HG02981 (cell line): ENCODE data around the gene SHISA9.
"Not testable (repeated sequence)": the region's sequence is repeated elsewhere in the genome, so short reads cannot be mapped to it uniquely, and the experiment has no call there.

ENCODE experiments used
- ATAC-seq: cut with Tn5 transposase; IDR thresholded peaks from one replicate; pipeline ENCODE4 v1.9.1; 2021; ENCODE audit warnings: mild to moderate bottlenecking, moderate library complexity; ENCODE audit not compliant: unreplicated experiment

SHISA9 gene

DNA sequence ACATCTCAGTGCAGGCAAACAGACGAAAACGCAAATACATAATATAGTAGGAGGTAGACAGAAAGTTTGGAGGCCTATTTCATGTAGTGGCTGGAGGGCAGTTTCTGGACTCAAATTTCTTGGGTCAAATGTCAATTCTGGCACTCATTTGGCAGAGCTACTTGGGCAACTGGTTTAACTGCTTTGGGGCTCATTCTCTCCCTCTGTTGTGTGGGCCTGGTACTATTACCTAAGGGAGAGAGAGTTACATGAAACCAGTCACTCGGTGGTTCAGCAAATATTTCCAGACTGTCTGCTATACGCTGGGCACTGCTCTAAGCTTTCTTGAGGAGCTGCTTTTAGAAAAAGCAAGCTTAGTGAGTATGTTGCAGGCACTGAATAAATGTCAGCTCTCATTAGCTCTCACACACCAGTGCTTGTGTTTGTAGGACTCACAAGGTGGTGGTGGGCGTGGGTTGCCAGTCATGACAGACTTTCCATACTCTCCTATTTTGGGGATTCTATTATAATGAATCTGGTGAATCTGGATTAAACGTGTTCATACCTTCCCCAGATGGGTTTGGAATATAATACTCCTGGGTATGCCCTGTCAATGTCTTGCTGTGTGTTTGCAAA is 1.8 kb upstream of the SHISA9 start:
- no peak for ATAC-seq

DNA sequence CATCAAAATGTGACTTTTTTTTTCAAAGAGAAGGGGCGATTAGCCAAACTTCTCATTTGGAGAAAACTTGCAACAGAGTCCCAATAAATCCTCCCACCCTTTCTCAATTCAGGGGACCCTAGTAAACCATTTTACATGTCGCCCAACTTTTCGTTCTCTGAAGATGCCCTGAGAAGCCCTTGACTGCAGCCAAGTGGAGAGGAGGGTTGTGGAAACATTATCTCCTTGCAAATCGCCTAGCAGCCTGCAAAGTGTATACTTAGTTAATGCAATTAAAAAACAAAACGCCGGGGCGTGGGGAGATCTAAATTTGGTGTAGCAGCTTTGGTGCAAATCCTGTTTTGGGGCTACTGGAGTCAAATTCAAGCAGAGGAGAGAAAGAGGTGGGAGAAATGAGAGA is 1.2 kb upstream of the SHISA9 start:
- no peak for ATAC-seq

DNA sequence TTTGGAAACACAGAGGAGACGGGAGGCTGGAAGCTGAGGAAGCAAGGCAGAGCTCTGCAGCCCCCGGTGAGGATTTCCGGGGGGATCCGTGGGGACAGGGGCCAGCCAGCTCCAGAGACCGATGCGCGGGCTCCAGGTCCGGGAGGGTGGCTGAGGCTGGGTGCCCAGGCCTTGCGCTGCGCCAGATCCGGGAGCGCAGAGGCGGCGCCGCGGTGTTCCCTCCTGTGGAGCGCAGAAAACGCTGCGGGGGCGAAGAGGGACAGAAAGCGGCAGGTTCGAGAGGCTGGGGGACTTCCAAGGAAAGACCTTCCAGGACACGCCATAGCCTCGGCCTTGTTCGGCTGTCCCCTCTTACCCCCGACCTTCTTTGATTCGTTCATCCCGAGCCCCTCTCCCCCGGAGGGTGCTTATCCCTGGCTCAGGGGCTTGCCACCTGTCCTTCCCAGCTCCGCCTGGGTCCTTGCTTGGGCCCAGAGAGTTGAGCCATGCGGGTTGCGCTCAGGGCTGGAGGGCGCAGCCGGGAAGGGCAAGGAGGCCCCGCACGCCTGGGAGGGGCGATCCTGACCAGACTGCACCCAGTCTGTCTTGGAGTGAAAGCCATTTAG is 697 bp upstream of the SHISA9 start:
- ATAC-seq = no peak

DNA sequence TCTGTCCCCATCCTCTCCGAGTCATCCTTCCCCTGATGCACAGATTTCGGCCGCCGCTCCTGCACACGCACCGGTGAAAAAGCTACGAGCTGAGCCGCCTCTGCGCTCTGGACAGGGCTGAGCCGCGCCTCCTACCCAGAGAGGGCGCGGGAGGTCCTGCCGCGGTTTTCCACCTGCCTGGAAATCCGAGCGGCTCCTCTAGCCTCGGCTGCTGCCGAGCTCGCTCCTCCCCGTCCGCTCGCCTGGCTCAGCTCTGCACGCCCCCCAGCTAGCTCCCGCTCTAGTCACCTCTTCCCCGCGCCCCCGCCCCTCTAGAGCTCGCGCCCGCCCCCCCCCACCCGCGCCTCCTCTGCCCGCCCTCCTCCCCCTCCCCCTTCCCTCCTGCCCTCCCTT is 198 bp upstream of the SHISA9 start:
- no peak for ATAC-seq

DNA sequence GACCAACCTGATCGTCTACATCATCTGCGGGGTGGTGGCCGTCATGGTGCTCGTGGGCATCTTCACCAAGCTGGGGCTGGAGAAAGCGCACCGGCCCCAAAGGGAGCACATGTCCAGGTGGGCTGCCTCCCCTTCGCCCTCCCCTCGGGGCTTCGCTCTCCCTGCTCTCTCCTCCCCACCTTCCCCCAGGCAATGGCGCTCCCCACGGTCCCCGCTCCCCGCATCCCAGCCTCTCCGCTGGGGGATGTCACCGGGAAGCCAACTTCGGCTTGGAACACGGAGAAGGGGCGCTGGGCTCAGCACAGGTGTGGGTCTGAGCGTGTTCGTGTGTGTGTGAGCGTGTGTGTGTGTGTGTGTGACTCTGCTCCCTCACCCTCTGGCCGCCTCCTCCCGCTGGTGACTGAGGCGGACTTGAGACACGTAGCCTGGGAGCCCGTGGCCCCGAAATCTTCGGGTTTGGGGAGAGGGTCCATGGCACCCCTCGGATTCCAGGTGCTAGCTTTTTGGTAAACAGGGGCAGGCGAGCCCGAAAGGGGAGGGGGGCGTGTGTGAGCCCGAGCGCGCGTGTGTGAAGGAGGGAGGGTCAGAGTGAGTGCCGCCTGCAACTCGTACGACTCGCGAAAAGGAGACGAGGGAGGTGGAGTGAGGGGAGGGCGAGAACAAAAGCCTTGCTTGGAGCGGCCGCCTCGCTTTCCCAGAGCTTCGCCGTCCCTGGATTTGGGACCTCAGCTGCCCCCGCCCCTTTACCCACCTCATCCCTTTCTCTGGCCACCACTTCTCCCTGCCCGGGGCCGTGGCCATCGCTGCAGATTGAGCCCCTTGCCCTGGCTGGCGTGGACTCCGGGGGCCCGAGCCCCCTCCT is 1.3 kb downstream of the SHISA9 start:
- ATAC-seq = no peak

DNA sequence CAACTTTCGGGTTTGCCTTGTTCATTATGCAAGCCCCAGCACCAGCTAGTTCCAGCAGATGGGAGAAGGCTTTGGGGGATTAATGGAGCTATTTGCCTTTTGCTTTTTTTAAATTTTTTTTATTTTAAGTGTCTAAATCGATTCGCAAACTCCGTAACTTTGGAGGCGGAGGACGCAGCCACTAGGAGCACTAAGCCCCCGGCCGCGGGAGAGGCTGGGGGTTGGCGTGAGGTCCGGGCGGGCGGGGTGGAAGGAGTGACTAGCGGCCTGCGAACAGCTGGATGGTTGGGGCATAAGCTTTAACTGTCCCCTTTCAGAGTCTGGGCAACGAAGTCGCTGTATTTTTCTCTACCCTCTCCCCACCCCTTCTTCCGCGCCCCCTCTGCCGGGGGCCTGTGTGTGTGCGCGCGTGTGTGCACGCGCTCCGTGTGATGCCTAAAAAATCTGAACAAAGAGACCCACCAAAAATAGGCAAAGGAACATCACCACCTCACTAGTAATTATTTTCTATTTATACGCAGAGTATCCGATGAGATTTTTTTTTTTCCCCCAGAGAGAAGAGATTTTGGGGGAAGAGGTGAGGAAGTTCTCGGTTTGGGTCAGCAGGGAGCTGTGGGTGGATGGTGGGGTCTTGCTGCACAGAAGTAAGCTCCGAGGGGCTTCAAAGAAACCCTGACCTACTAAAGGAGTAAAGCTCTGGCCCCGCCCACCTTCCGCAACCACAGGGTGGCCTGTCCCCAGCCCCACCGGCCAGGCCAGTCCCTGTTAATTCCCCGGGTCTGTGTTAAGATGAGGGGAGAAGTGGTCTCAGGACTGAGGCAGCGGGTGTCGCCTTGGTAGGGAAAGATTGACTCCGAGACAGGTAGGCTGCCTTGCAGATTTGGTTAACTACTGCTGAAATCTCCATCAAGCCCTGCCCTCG is 2.3 kb downstream of the SHISA9 start:
- ATAC-seq = no peak

DNA sequence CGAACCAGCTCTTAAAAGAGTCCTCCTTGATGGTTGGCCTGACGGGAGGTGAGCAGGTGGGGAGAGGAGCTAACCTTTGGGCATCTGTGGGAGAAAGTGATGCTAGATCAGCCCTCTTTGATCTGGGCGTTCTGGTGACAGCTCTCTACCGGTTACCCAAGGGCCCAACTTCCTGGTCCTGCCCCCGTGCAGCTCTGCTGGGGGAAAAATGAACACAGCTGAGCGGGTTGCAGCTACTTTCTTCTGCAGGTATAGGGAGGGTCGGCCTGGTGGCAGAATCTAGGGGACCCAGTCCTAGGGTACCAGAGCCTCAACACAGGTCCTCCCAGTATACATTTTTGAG is 2.9 kb downstream of the SHISA9 start:
- no peak for ATAC-seq

DNA sequence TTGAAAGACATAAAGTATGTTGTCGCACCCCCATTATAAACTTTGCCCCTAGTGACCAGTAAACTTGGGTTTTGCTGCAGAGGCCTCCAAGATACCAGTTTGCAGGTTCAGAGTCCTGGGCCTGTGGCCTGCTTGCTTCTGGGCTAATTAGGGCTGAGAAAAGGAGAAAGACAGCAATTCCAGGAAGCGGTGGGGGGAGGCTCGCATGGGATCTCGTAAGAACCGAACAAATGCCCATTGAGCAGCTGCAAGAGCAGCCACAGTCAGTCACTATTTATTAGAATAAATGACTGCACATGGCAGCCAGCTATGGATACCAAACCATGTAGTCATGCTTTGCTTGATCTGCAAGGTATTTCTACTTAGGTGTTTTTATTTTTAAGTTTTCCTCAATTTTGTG is 4.9 kb downstream of the SHISA9 start:
- ATAC-seq = no peak

DNA sequence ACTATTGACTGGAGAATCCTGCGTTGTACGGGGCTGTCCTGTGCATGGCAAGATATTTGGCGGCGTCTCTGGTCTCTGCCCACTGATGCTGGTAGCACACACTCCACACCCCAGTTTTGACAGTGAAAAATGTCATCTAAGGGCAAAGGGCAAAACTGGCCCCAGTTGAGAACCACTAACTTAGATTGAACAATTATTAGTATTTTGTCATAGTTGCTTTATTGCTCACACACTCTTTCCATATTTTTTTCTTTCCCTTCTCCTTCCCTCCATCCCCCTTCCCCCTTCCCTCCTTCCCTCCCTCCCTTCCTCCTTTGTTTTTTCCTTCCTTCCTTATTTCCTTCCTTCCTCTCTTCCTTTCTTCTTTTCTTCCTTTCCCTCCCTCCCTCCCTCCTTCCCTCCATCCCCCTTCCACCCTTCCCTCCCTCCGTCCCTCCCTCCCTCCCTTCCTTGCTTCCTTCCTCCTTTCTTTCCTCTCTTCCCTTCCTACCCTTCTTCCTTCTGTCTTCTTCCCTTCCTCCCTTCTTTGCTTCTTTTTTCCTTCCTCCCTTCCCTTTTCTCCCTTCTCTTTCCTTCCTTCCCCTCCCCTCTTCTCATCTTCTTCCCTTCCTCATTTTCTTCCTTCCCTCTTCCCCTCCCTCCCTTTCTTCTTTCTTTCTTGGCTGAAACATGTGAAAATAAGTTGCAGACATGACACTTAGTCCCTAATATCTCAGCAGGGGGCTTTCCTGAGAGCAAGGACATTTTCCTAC is 5.5 kb downstream of the SHISA9 start:
- no peak for ATAC-seq

DNA sequence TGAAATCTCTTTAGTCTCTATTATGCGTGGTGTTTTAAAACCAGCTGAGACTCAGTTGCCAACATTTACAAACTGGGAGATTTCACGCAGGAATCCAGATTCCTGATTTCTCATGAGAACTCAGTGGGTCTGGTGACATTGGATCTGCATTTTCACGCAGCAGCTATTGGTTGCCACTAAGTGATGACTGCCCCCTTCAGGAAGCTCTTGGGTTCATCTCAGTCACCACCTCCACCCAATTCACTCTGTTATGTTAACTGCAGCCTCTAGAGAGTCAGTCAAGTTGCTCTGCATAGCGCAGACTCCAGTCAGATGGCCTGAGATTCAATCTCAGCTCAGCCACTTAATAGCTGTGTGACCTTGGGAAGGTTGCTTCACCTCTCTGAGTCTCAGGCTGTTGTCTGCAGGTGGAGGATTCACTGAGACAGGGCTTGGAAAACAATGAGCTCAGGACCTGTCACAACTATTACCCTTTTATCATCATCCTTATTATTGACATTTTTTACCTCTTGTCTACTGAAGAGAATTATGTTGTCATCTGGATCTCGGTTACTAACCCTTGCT is 6.4 kb downstream of the SHISA9 start:
- no peak for ATAC-seq

DNA sequence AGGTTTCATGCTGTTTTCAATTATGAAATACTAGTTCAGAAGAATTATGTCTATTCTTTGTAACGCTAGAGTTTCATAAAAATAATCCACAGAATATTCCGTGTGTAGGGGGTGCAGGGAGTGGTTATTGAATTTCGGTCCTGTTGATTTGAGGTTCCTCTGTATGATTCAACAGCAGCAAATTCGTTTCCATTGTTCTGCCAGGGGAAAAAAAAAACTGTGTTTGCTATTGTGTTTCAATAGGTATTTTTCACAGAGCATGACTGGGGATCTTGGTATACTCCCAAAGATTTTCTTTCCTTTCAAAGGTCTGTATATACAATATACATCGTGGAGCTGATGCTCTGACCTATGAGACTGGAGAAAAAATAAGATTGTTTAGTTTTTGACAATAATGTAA is 15.8 kb downstream of the SHISA9 start:
- ATAC-seq = no peak

DNA sequence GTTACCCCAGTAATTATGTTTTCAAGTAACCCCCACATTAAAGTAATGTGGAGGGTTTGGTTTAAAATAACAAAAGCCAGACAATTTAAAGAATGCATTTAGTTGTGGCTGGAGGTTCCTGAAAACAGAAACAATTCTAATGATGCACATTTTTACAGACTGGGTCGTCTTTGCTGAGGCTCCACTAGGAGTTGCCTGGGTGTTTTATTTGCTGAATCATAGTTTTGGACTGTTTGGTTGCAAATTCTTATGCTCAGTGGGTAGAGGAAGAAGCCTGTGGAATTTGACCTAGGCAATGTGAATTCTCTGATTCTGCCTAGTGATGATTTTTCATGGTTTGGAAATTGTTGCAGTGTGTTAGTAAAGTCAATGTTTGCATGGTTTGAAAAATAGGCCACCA is 16.3 kb downstream of the SHISA9 start:
- no peak for ATAC-seq

DNA sequence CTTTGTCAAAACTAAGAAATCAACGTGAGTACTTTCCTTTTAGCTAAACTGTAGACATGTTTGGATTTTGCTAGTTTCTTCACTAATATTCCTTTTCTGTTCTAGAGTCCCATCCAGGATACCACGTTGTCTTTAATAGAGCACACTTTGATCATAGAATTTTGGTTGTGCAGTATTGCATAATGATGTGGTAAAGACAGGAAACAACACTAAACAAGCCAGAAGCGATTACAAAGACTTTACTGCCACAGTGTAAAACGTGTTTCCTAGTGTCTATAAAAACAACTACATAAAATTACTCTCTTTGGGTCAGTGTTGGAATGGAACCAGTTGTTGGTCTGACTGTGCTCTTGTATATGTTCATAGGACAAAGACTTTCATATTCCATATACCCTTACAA is 19.3 kb downstream of the SHISA9 start:
- ATAC-seq = no peak

DNA sequence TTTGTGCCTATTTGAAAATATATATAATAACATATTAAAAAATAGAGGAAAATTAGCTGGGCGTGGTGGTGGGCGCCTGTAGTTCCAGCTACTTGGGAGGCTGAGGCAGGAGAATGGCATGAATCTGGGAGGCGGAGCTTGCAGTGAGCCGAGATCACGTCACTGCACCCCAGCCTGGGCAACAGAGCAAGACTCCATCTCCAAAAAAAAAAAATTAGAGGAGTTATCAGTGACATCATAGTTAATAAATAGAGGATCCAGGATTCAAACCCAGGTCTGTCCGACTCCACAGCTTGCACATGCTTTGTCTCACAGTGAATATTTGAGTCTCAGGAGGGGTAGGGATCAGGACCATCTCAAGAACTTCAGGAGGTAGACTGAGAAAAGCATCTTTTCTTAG is 22.2 kb downstream of the SHISA9 start:
- not testable (repeated sequence) for ATAC-seq

DNA sequence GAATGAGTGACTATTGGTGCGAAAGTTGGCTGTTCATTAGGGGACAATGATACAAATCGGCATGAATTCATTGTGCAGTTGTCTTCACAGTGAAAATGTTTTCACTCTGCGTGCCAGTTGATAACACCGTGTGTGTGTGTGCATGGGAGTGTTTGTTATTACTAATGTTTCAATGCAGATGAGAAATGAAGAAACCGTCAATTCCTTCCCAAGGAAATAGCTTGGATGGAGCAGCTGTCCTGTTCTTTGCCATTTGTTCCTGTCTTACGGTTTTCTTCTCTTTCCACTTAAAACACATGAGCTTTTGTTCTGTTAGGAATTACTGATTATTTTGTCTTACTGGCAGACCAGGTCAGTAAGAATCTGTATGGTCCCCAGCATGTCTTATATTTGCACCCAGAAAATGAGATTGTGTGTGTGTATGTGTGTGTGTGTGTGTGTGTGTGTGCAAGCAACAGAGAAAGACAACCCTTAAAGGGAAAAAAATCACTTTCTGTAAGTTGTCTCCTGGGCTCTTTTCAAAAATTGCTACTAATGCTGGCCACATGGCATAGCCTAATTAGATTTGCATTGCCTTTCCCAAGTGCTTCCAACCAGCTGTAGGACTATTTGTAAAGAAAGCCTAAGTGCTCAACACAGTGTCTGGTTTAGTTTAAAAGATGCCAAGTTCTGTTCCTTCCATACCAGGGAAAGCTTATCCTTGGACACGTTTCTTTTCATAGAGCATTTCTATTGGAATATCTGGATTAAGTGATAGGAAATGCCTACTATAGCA is 23.8 kb downstream of the SHISA9 start:
- ATAC-seq = no peak

DNA sequence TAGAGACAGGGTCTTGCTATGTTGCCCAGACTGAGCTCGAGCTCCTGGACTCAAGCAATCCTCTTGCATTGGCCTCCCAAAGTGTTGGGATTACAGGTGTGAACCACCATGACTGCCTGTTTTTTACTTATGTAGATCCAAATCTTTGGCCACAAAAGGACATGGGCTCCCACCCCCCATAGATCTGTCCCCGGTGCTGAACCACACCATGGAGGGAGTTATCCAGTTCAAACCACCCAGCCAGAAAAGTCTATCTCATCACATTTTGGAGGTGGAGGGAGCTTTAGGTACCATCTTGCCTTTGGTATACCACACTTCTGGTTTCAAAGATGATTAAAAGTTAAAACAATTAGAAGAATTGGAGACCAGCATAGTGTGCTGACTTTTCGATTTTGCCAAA is 26.2 kb downstream of the SHISA9 start:
- no peak for ATAC-seq

DNA sequence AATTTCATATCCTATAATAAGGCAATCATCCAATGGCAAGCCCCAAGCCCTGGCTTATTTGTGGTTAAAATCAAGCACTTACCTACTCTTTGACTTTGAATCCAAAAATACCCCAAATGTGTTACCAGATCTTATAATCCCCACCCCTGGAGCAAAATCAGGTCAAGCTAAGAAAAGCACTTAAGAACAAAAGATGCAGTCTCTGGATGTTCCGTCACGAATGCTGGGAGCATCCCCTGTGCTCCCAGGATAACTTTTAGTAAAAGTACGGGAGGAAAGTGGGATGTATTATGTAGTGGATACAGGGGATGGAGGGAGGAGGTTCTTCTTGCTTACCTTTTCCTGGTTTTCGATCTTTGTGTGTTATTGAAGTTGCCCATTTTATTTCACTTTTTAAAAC is 29.5 kb downstream of the SHISA9 start:
- ATAC-seq = no peak

DNA sequence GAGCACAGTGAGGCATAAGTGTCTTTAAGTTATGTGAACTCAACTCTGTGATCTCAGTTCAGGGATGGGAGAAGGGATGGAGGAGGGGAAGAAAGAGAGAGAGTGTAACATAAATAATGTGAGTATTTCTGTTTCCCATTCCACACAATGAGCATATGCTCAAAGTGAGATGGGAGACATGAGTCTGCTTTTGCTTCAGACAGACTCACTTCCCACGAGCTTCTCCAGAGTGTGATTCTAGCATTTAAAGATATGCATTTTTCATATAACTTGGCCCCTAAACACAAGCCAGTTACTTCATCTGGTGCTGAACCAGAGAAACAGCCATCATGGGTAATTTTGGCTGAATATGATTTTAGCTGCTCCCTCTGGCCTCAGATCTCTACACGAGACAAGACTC is 35.0 kb downstream of the SHISA9 start:
- ATAC-seq = no peak

DNA sequence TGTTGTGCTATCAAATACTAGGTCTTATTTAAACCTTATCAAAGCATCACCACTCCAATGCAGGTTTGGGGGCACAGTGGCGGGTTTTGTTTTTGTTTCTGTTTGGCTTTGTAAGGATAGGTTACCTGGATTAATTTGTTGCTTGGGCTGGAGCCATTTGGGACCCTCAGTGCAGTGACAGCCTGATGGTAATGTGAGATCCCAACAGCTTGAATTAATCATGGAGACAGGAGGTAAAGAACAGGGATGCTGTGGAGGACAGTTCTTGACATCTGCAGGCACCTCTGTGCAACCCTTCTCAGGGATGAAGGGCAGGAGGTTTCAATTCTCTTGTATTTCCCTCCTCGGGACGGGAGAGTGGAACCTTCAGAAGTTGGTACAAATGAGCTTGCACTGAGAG is 40.5 kb downstream of the SHISA9 start:
- ATAC-seq = no peak

DNA sequence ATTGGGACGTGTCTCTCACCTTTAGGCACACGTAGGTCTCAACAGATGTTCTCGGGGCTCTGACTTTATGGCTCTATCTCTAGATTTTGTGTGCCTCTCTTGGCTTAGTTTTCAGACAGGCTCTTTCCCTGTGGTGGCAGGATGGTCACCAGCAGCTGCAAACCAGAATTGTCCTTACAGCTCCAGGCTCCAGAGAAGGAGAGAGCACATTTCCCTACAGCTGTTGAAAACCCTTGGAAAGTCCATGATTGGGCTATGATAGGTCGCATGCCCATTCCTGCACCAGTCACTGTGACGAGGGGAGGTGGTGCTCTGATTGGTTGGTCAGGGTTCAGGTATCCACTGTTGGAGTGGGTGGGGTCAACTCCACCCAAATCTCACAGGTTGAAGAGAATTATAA is 41.5 kb downstream of the SHISA9 start:
- ATAC-seq = no peak
